SH-SY5Y (cell line): ENCODE data around the gene BCL6B.

Source experiments
- GATA2 ChIP-seq: IDR thresholded peaks from 2 replicates; pipeline ENCODE4 v1.6.1; 2011; ENCODE audit warnings: mild to moderate bottlenecking, low read depth, low read length
- GATA3 ChIP-seq: IDR thresholded peaks from 2 replicates; pipeline ENCODE4 v1.6.1; 2011; ENCODE audit warnings: low read depth, mild to moderate bottlenecking, low read length, moderate library complexity

GRCh38 chr17:6998855-6999508 lies 23.9 kb upstream of the BCL6B start:
- TF ChIP-seq GATA2 (no peak), GATA3 (no peak)
